Astrocyte of the cerebellum (primary cell): ENCODE results near the gene SPDYE6.
"Not testable (repeated sequence)": the region's sequence is repeated elsewhere in the genome, so short reads cannot be mapped to it uniquely, and the experiment has no call there.

Experiments
- DNase-seq: peaks from one replicate; pipeline ENCODE4 v3.0.0-alpha.2; 2011; ENCODE audit warnings: low read depth
- H3K4me3 ChIP-seq: 2 replicates; pipeline ENCODE4 v1.5.1; 2011; ENCODE audit warnings: mild to moderate bottlenecking, low read depth, low read length, moderate library complexity
- CTCF ChIP-seq: IDR thresholded peaks from 2 replicates; pipeline ENCODE4 v1.5.1; 2012; ENCODE audit warnings: low read length, low read depth, moderate library complexity, mild to moderate bottlenecking; ENCODE audit errors: missing control alignments
- in situ Hi-C: cut with HindIII; loops from 2 replicates; pipeline ENCODE4 v1.10.0; 2017; ENCODE audit warnings: low sequenced_read_pairs

SPDYE6 gene

DNA sequence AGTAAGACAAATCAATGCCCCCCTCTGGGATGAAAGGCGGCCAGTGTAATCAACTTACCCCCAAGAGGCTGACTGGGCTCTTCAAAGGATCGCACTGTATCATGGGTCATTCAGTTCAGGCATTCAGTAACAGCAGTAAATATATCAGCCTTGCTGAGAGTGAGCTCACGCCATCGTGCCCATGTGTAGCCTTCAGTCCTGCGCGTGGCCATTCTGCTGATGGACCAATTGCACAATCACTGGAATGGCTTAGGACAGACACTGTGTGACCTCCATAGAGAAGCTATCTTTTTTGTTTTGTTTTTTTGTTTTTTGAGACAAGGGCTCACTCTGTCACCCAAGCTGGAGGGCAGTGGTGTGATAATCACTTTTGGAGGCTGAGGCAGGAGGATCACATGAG is 30.8 kb upstream of the SPDYE6 start:
- TF ChIP-seq CTCF = no peak
- in situ Hi-C loops = no loop called here
- no peak for DNase-seq

GRCh38 chr7:102381696-102382425 is 25.6 kb upstream of the SPDYE6 start:
- DNase-seq, in situ Hi-C loops, H3K4me3 ChIP-seq: not testable (repeated sequence)

More for the DNA sequence above, 30.8 kb upstream of the SPDYE6 start:
- H3K4me3 ChIP-seq = no peak overlapping the region

DNA sequence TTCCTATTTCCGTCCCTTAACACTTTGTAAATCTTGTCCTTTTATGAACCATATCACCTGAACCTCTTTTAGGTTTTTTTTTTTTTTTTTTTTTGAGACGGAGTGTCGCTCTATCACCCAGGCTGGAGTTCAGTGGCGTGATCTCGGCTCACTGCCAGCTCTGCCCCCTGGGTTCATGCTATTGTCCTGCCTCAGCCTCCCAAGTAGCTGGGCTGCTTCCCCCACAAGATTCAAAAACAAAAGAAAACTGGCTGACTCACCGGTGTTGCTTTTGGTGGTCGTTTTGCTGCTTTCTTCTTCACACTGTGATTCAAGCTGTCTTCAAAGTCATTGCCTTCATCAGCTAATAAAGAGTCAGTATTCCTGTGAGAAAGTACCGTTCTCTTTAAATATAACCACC is 24.6 kb upstream of the SPDYE6 start:
- in situ Hi-C loops, H3K4me3 ChIP-seq, DNase-seq: not testable (repeated sequence)

GRCh38 chr7:102376964-102377466 is 20.8 kb upstream of the SPDYE6 start:
- TF ChIP-seq CTCF = no peak
- H3K4me3 ChIP-seq = no peak overlapping the region
- in situ Hi-C loops = no loop called here
- DNase-seq = no peak

DNA sequence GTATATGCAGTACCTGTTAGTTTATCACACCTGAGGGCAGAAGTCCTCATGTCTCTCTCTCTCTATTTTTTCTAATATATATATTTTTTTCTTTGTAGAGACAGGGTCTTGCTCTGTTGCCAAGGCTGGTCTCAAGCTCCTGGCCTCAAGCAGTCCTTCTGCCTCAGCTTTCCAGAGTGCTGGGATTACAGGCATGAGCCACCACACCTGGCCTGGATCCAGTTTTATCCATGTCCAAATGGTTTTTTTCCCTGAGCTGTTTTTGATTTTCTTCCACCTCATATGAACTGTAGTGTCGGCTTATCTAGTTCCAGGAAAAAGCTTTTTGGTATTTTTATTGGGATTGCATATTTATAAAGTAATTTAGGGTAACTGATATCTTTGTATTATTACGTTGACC is 16.6 kb upstream of the SPDYE6 start:
- DNase-seq, in situ Hi-C loops, H3K4me3 ChIP-seq: not testable (repeated sequence)

DNA sequence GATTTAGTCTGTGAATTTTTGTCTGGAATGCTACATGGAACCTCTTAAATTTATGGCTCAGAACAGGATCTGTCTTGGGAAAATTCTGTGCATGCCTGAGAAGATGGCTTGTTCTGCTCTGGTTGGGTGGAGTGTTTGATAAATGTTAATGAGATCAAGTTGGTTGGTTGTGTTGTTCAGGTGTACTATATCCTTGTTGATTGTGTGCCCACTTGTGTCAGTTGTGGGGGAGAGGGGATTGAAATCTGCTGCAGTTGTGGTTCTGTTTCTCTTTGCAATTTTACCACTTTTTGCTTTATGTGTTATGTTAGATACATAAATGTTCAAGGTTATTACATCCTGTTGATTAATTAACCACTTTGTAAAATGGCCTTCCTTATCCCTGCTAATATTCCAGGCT is 13.8 kb upstream of the SPDYE6 start:
- DNase-seq, H3K4me3 ChIP-seq, in situ Hi-C loops: not testable (repeated sequence)

- DNase-seq, H3K4me3 ChIP-seq, in situ Hi-C loops: not testable (repeated sequence)
Observed at GRCh38 chr7:102365390-102365789, 9.1 kb upstream of the SPDYE6 start.

- H3K4me3 ChIP-seq = peak overlapping the region; percentile 58
- DNase-seq, in situ Hi-C loops: not testable (repeated sequence)
Observed at GRCh38 chr7:102364394-102364886, 8.2 kb upstream of the SPDYE6 start.

DNA sequence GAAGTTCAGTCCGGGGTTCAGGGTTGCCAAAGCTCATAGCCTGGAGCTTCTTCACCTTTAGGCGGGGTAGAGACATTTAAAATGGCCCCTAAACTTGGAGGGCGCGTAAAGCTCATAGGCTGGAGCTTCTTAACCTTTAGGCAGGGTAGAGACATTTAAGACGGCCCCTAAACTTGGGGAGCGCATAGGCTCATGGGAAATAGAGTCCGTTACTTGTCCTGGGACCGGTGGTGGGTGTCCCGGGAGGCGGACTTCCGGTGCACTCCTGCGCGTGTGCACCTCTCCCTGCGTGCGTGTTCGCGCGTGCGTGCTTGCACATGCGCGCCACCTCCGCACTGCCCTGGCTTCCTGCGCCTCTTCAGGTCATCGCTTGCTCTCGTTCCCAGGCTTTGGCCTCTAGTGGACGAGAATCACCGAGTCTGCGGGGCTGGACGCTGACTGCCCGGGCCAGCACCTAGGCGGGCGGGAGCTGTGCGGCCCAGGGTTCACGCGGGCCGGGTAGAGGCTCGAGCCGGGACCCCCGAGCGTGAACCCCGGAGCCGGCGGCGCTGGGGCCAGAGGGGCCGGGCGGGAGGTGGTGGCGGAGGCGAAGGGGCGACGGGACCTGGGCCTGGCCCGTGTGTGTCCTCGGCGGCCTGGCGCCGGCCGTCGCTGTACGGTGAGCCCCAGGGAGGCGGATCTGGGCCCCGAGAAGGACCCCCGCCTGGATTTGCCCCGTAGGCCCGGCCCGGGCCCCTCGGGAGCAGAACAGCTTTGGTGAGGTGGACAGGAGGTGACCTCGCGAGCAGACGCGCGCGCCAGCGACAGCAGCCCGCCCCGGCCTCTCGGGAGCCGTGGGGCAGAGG is 7.5 kb upstream of the SPDYE6 start:
- TF ChIP-seq CTCF = peak; percentile 15
- DNase-seq = peak; percentile 95
- H3K4me3 ChIP-seq = peak overlapping the region; percentile 58
- in situ Hi-C loops = not testable (repeated sequence)

- in situ Hi-C loops, H3K4me3 ChIP-seq, DNase-seq: not testable (repeated sequence)
Observed at GRCh38 chr7:102346983-102347382, 9.3 kb downstream of the SPDYE6 start.

DNA sequence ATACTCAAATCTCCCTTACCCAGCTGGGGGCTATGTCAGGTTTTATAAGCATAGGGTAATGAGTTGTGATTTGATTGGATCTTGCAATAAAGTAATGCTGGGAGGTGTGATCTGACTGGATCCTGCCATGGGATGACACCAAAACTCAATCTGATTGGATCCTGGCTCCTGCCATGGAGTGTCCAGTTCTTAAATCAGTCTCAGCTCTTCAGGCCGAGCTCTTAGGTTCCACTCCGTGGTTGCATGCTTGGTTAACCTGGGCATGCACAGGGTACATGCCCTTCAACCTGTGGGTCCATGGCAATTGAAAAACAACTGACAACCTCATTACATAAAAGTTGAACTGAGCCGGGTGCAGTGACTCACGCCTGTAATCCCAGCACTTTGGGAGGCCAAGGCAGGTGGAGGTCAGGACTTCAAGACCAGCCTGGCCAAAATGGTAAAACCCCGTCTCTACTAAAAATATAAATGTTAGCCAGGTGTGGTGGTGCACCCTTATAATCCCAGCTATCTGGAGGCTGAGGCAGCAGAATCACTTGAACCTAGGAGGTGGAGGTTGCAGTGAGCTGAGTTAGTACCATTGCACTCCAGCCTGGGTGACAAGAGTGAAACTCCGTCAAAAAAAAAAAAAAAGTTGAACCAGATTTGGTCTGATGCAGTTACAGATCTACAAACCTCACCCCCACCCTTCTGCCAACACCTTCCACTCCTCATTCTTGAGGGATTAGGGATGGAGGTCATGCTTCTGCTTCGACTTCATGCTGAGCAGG is 15.5 kb downstream of the SPDYE6 start:
- DNase-seq, in situ Hi-C loops: not testable (repeated sequence)

DNA sequence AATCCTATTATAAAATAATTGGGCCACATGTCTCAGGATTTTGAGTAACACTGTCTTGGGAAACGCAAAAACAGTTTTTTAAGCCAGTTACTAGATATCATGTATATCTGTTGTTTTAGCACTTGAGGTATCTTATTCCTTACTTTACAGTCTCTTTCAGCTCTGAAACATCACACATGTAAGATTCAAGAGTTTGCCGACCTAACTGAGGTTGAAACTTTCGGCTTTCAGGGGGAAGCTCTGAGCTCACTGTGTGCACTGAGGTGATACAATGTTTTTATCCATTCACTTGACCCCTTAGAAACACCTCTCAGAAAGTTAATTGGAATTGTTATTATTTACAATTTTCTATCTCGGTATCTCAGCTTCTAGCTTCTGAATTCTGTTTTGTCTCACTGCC is 18.8 kb downstream of the SPDYE6 start:
- in situ Hi-C loops, H3K4me3 ChIP-seq, DNase-seq: not testable (repeated sequence)

More for the DNA sequence above, 15.5 kb downstream of the SPDYE6 start:
- not testable (repeated sequence) for H3K4me3 ChIP-seq

DNA sequence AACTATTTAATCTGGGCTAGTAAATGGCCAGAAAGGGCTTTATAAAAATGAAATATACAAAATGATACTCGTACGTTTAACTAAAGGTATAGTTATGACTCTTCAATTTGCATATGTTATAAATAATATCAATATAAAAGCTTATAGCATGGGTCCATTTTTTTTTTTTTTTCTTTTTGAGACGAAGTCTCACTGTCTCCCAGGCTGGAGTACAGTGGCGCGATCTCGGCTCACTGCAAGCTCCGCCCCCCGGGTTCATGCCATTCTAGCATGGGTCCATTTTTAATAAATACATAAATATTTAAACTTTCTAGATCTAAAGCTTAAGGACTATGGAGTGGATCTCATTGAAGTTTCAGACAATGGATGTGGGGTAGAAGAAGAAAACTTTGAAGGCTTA is 19.2 kb downstream of the SPDYE6 start:
- in situ Hi-C loops, DNase-seq, H3K4me3 ChIP-seq: not testable (repeated sequence)
